GM10847 (cell line): Measurements from ENCODE around the gene LRIG1.

Source experiments
- POLR2A ChIP-seq: IDR thresholded peaks from 2 replicates; pipeline ENCODE4 v1.6.1; 2011; ENCODE audit not compliant: insufficient read length; ENCODE audit errors: extremely low read depth

The LRIG1 gene

GRCh38 chr3:66394753-66395249, 106.0 kb downstream of the LRIG1 start:
- TF ChIP-seq POLR2A = no peak

GRCh38 chr3:66394019-66394752, 106.6 kb downstream of the LRIG1 start:
- no peak for TF ChIP-seq POLR2A

DNA sequence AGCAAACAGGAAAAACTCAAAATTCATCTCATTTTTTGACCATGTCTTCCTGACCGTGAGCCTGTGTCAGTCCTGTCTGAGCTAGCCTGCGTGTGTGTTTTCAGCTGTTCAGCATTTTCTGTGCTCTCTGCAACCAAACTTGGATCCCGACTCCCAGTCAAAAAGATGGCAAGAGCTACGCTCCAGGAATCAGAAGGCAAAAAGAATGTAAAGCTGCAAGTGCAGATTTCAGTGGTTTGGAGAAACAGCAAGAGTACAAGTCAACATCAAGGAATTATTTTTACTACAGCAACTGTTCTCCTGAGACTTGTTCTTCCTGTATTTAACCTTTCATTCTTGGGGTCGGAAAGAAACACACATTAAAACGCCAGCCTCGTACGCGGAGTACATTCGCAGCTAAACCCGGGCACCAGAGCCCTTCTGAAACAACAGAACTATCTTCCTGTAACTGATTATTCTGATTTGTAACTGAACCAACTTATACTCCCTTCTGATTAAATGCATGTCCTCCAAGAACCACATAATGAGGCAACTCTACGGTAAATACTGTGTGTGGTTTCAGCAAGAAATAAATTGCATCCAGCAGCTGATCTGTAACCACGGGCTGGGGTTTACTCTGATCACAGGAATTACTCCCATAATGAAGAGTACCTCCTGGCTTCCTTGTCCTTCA, 107.4 kb downstream of the LRIG1 start:
- TF ChIP-seq POLR2A = no peak

DNA sequence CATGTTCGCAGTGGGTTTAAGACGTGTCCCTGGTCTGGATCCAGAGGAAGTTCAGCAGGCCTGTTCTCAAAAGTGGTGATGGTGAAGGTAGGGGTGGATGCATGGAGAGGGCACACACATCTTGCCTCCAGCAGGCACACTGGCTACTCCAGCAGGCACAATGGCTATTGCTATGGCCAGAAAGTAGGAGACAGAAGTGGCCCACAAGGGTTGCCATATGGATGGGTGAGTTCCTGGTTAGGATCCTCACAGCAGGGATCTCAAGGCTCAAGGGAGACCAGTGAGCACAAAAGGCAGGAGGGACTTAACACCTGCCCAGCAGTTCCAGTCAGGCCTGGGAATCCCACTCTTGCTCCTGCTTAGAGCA, 107.9 kb downstream of the LRIG1 start:
- no peak for TF ChIP-seq POLR2A

DNA sequence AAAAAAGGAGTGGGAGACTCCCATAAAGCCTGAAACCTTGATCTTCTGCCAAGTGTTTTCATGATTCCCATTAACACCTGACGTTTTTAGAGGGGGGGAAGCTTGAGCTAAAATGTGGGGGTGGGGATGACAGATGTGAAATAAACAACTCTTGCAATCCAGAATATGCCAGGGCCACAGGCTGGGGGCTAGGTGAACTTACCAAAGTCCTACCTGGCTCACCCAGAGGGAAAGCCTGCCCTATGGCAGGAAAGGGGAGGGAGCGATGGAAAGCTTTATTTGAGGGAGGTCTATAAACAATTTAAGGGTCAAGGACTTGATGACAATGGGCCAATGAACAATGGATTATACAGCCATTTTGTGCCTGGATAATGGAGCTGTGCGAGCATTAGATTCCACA, 108.3 kb downstream of the LRIG1 start:
- no peak for TF ChIP-seq POLR2A

- TF ChIP-seq POLR2A = no peak
Measured at GRCh38 chr3:66390013-66390412, 110.8 kb downstream of the LRIG1 start.

DNA sequence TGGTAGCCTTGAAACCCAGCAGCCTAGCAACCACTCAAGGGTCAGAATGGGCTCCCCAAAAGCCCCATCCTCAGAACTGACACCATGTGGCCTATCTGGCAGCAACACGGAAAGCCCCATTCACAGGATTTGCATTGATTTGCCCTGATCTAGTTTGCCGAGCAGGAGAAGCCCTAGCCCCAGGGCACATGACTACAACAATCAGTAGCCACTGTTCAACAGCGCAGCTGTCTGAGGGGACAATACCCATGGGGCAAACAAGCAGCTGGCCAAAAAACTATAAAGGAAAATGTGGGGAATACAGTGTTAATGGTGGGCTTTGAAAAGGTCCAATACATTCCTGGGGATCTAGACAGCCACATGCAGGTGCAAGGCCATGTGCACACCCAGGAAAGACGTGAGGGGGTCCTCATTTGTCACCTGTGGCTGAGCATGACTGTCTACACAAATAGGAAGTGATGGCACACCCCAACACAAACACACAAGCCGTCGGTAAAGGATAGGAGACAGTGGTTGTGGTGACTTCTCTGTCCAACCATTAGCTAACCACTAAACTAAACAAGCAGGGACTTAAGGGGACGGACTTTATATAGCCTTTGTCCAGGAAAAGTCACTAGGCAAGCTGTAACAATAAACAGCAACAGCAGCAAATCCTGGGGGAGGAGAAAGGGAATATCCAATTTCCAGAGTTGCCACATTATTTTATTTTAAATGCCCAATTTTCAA, 113.7 kb downstream of the LRIG1 start:
- no peak for TF ChIP-seq POLR2A

DNA sequence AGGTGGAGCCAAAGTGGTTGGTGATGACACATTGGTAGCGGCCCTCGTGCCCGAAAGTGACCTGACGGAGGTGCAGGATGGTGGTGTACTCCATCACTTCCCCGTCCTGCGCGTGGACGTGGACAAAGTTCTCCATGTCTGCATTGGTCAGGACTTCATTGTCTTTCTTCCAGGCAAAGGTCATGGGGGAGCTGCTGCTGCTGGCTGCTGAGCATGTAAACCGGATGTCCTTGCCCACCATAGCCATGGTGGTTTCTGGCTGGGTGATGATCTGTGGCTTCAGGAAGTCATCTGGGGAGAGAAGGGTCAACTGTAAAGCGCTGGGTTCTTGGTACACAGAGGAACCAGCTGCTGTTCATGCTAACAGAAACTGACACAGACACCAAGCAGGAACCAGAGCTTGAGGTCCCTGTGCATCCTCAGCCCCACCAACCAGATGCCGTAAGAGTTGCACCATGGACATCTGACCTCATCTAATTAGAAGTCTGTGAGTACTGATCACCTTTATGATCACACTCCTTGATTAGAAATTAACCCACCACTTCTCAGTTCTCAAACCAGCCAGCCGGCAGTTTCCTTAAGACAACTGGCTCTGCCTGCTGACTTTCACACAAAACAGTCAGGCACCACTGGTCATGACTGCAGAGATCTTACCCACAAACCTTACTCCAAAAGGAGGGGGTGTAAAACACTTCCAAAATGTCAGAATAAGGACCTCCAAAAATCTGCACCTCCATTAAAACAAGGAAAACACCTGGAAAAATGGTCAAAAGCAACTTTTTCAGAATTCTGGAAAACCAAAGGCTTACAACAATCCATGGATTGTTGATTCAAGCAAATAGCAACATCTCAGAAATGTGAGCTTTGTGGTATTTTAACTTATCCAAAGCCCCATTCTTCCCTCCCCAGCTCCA, 114.6 kb downstream of the LRIG1 start:
- no peak for TF ChIP-seq POLR2A

GRCh38 chr3:66385066-66385465, 115.8 kb downstream of the LRIG1 start:
- no peak for TF ChIP-seq POLR2A

GRCh38 chr3:66383998-66384745, 116.7 kb downstream of the LRIG1 start:
- TF ChIP-seq POLR2A = no peak

DNA sequence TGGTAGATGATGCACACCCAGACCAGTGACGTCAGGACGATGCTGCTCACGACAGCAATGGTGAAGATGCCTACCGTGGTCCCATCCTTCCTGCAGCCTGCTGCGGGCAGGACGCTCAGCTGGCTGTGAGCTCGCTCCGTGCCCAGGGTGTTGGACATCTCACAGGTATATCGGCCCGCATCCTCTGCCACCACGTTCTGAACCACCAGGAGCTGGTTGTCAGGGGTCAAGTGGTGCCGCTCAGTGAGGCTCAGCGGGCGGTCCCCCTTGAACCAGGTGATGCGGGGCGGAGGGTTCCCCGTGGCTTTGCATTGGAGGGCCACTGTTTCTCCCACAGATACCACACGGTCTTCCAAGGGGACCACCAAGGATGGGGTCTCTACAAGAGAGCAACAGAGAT, 117.8 kb downstream of the LRIG1 start:
- no peak for TF ChIP-seq POLR2A

GRCh38 chr3:66382142-66382541, 118.7 kb downstream of the LRIG1 start:
- TF ChIP-seq POLR2A = no peak

DNA sequence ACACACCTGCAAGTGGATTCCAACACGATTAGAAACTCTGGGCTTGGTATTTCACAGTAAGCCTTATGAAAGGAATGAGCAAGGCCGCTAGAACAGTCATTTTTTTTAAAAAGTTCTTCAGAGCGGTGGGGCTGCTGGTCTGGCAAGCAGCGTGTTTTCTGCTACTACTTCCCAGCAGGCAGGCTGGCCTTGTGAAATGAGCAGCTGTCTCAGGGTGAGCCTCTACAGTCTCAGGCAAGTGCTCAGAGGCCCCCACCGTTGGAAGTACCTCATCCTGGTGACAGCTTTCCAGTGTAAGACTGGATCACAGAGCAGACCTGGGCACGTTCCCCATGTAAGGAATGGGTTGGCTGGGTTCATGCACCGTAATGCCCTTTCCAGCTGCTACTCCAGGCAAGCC, 119.2 kb downstream of the LRIG1 start:
- TF ChIP-seq POLR2A = no peak

- TF ChIP-seq POLR2A = no peak
Measured at GRCh38 chr3:66380200-66380932, 120.5 kb downstream of the LRIG1 start.
